H9 (cell line): ENCODE measurements around the gene SMG7. TPM values are rescaled to one million over a fixed set of nuclear protein-coding genes. Genes with fewer than 3 reads are reported as not detected.

ENCODE experiments used
- DNase-seq: peaks from one replicate; pipeline ENCODE4 v3.0.0-alpha.2; 2017
- H2AFZ ChIP-seq: one replicate; pipeline ENCODE4 v1.6.1; 2013; ENCODE audit warnings: mild to moderate bottlenecking, low read length, control low read depth, moderate library complexity
- H2AK5ac ChIP-seq: 2 replicates; pipeline ENCODE4 v1.6.1; 2013; ENCODE audit warnings: low read length, control low read depth, mixed read lengths; ENCODE audit not compliant: insufficient read length
- H2BK120ac ChIP-seq: one replicate; pipeline ENCODE4 v1.6.1; 2013; ENCODE audit warnings: low read depth, mild to moderate bottlenecking, low read length, control low read depth, inconsistent platforms; ENCODE audit not compliant: poor library complexity, severe bottlenecking
- H2BK12ac ChIP-seq: 2 replicates; pipeline ENCODE4 v1.6.1; 2013; ENCODE audit warnings: low read length, control low read depth, mixed read lengths, low read depth; ENCODE audit not compliant: insufficient read length
- H2BK15ac ChIP-seq: 2 replicates; pipeline ENCODE4 v1.6.1; 2013; ENCODE audit warnings: low read depth, low read length, control low read depth
- H2BK20ac ChIP-seq: one replicate; pipeline ENCODE4 v1.6.1; 2013; ENCODE audit warnings: low read depth, mild to moderate bottlenecking, low read length, control low read depth, inconsistent platforms; ENCODE audit not compliant: poor library complexity, severe bottlenecking
- H2BK5ac ChIP-seq: 2 replicates; pipeline ENCODE4 v1.6.1; 2013; ENCODE audit warnings: low read length, control low read depth, mixed read lengths; ENCODE audit not compliant: insufficient read length
- H3K14ac ChIP-seq: 2 replicates; pipeline ENCODE4 v1.6.1; 2013; ENCODE audit warnings: low read length, control low read depth; ENCODE audit not compliant: insufficient read depth
- H3K18ac ChIP-seq: 2 replicates; pipeline ENCODE4 v1.6.1; 2013; ENCODE audit warnings: low read depth, mild to moderate bottlenecking, mixed read lengths, low read length, control low read depth; ENCODE audit not compliant: insufficient read length
- H3K23ac ChIP-seq: 2 replicates; pipeline ENCODE4 v1.6.1; 2013; ENCODE audit warnings: low read length, control low read depth, mixed read lengths, low read depth; ENCODE audit not compliant: insufficient read length
- H3K23me2 ChIP-seq: 2 replicates; pipeline ENCODE4 v1.6.1; 2013; ENCODE audit warnings: low read depth, mild to moderate bottlenecking, mixed read lengths, low read length, control low read depth; ENCODE audit not compliant: insufficient read length, poor library complexity, severe bottlenecking
- H3K27ac ChIP-seq: 2 replicates; pipeline ENCODE4 v1.5.1; 2013; ENCODE audit warnings: low read length, control low read depth, mixed read lengths, low read depth; ENCODE audit not compliant: insufficient read length
- H3K27me3 ChIP-seq: 2 replicates; pipeline ENCODE4 v1.6.1; 2013; ENCODE audit warnings: low read length, control low read depth, inconsistent platforms; ENCODE audit not compliant: insufficient read depth
- H3K4ac ChIP-seq: 2 replicates; pipeline ENCODE4 v1.6.1; 2013; ENCODE audit warnings: low read depth, mild to moderate bottlenecking, control low read depth, inconsistent platforms, low read length, moderate library complexity
- H3K4me1 ChIP-seq: 2 replicates; pipeline ENCODE4 v1.6.1; 2013; ENCODE audit warnings: low read length, control low read depth, inconsistent platforms; ENCODE audit not compliant: insufficient read depth
- H3K4me2 ChIP-seq: 2 replicates; pipeline ENCODE4 v1.6.1; 2013; ENCODE audit warnings: low read length, control low read depth, mixed read lengths; ENCODE audit not compliant: insufficient read length, insufficient read depth
- H3K56ac ChIP-seq: 2 replicates; pipeline ENCODE4 v1.6.1; 2013; ENCODE audit warnings: low read depth, mild to moderate bottlenecking, mixed read lengths, low read length, control low read depth; ENCODE audit not compliant: insufficient read length
- H3K79me1 ChIP-seq: 2 replicates; pipeline ENCODE4 v1.6.1; 2013; ENCODE audit warnings: low read depth, mild to moderate bottlenecking, moderate library complexity, low read length, control low read depth, inconsistent platforms; ENCODE audit not compliant: insufficient read depth, poor library complexity, severe bottlenecking
- H3K79me2 ChIP-seq: 2 replicates; pipeline ENCODE4 v1.6.1; 2013; ENCODE audit warnings: low read length, control low read depth, inconsistent platforms; ENCODE audit not compliant: insufficient read depth
- H3K9ac ChIP-seq: 2 replicates; pipeline ENCODE4 v1.6.1; 2013; ENCODE audit warnings: low read length, control low read depth, mixed read lengths; ENCODE audit not compliant: insufficient read length; ENCODE audit errors: extremely low read depth
- H3K9me3 ChIP-seq: one replicate; pipeline ENCODE4 v1.6.1; 2013; ENCODE audit warnings: low read depth, low read length, inconsistent platforms; ENCODE audit not compliant: control insufficient read depth
- H3T11ph ChIP-seq: one replicate; pipeline ENCODE4 v1.6.1; 2013; ENCODE audit warnings: mild to moderate bottlenecking, low read length, control low read depth, inconsistent platforms
- H4K20me1 ChIP-seq: one replicate; pipeline ENCODE4 v1.6.1; 2013; ENCODE audit not compliant: control insufficient read depth, insufficient read length, insufficient read depth
- H4K5ac ChIP-seq: 2 replicates; pipeline ENCODE4 v1.6.1; 2013; ENCODE audit warnings: low read depth, mild to moderate bottlenecking, mixed read lengths, low read length, control low read depth; ENCODE audit not compliant: insufficient read length
- H4K8ac ChIP-seq: replicated peaks from 2 replicates; pipeline ENCODE4 v1.6.1; 2013; ENCODE audit warnings: low read length, control low read depth, mixed read lengths, low read depth; ENCODE audit not compliant: insufficient read length
- H4K91ac ChIP-seq: 2 replicates; pipeline ENCODE4 v1.6.1; 2013; ENCODE audit warnings: low read depth, mild to moderate bottlenecking, moderate library complexity, mixed read lengths, low read length, control low read depth; ENCODE audit not compliant: insufficient read length
- H3K27ac Mint-ChIP-seq, 3 experiments: 2 replicates in 2 of 3; 3 replicates in 1 of 3; pipeline ENCODE4 v1.8.0; 2020 to 2021; ENCODE audit warnings: mixed read lengths in 3 of 3, mild to moderate bottlenecking in 1 of 3, moderate library complexity in 1 of 3
- H3K27me3 Mint-ChIP-seq: 2 replicates; pipeline ENCODE4 v1.8.0; 2021; ENCODE audit warnings: low read depth, mild to moderate bottlenecking, moderate library complexity, mixed read lengths
- H3K36me3 Mint-ChIP-seq, 3 experiments: 2 replicates in 2 of 3; 3 replicates in 1 of 3; pipeline ENCODE4 v1.8.0; 2020 to 2021; ENCODE audit warnings: low read depth in 3 of 3, mixed read lengths in 3 of 3; ENCODE audit not compliant: insufficient read depth in 1 of 3
- H3K4me1 Mint-ChIP-seq, 2 experiments: 2 replicates each; pipeline ENCODE4 v1.8.0; 2020; ENCODE audit warnings: mixed read lengths in 2 of 2
- H3K4me3 Mint-ChIP-seq, 2 experiments: 2 replicates in 1 of 2; 3 replicates in 1 of 2; pipeline ENCODE4 v1.8.0; 2020 to 2021; ENCODE audit warnings: mild to moderate bottlenecking in 2 of 2, mixed read lengths in 2 of 2, moderate library complexity in 1 of 2
- H3K9me3 Mint-ChIP-seq, 2 experiments: 2 replicates in 1 of 2; 3 replicates in 1 of 2; pipeline ENCODE4 v1.8.0; 2020; ENCODE audit warnings: mild to moderate bottlenecking in 2 of 2, mixed read lengths in 2 of 2, moderate library complexity in 1 of 2
- WGBS: extraction: QIAGEN DNeasy Blood & Tissue Kit; methylation state at CpG from one replicate; pipeline ENCODE4 v1.1.7; 2013; ENCODE audit warnings: missing lambda C conversion rate, low lambda C conversion rate, mixed read lengths; ENCODE audit not compliant: insufficient read length; ENCODE audit errors: extremely low coverage; 5-methylcytosine and 5-hydroxymethylcytosine counted together
- total RNA-seq: library from RNA; stranded (reverse); gene quantifications from 2 replicates; pipeline ENCODE4 v1.2.1, GENCODE V29; 2021
- TF ChIP-seq, protein P1 (sequence below): fragments of 200-600 bp; sonication (generic); conservative IDR thresholded peaks from 3 replicates; pipeline ENCODE4 v1.8.0; 2021; ENCODE audit warnings: antibody characterized with exemption, mild to moderate bottlenecking

SMG7 gene
- total RNA-seq, 1 experiment from 2014 or later = 77.0 TPM

DNA sequence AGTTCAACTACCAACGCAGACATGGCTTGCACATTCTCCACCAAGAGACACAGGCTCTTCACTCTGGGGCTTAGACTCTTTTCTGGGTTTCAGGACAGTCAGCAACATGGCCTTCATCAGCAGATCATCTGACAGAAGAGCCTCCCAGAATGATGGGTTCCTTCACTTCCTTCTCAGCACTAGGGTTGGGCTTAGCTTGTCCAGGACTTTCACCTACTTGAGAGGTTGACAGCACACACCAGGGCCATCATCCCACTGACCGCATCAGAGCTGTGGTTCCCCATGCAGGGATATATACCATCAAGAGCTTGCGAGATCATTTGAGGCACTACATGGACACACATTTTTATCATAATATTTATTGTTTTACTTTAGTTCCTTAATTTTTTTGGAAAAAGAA, 128.3 kb downstream of the SMG7 start:
- Mint-ChIP-seq H3K9me3 (no peaks in the 10 kb centered on the region), H3K27me3 (no peaks in the 10 kb centered on the region; the same call in none of the 2 replicates), H3K36me3 (no peaks in the 10 kb centered on the region), H3K4me3 (no peak overlapping the region), H3K27ac (no peak overlapping the region), H3K4me1 (no peaks in the 10 kb centered on the region)
- Histone ChIP-seq H3K23ac (no peak overlapping the region), H3K27ac (no peak overlapping the region), H3T11ph (no peak overlapping the region), H2BK12ac (no peak overlapping the region), H3K14ac (no peak overlapping the region), H2AFZ (no peak overlapping the region), H4K91ac (no peak overlapping the region), H3K56ac (no peak overlapping the region), H3K23me2 (no peaks in the 10 kb centered on the region), H3K9me3 (no peaks in the 10 kb centered on the region), H3K27me3 (no peaks in the 10 kb centered on the region; the same call in 1 of the 2 replicates), H3K4ac (no peak overlapping the region), H3K4me1 (no peaks in the 10 kb centered on the region), H2BK120ac (no peak overlapping the region), H4K5ac (no peak overlapping the region), H4K8ac (no peak overlapping the region), H3K79me1 (no peaks in the 10 kb centered on the region), H2BK15ac (no peak overlapping the region), H3K18ac (no peak overlapping the region), H2BK5ac (no peak overlapping the region), H2BK20ac (no peak overlapping the region), H4K20me1 (no peaks in the 10 kb centered on the region), H2AK5ac (no peak overlapping the region), H3K4me2 (no peak overlapping the region), H3K79me2 (no peaks in the 10 kb centered on the region), H3K9ac (no peak overlapping the region)
- no CpG with 5 or more reads among the region's 3 CpGs for WGBS
- TF ChIP-seq, protein P1, sequence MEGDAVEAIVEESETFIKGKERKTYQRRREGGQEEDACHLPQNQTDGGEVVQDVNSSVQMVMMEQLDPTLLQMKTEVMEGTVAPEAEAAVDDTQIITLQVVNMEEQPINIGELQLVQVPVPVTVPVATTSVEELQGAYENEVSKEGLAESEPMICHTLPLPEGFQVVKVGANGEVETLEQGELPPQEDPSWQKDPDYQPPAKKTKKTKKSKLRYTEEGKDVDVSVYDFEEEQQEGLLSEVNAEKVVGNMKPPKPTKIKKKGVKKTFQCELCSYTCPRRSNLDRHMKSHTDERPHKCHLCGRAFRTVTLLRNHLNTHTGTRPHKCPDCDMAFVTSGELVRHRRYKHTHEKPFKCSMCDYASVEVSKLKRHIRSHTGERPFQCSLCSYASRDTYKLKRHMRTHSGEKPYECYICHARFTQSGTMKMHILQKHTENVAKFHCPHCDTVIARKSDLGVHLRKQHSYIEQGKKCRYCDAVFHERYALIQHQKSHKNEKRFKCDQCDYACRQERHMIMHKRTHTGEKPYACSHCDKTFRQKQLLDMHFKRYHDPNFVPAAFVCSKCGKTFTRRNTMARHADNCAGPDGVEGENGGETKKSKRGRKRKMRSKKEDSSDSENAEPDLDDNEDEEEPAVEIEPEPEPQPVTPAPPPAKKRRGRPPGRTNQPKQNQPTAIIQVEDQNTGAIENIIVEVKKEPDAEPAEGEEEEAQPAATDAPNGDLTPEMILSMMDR = no peak
- no peak for DNase-seq
